Sciatic nerve (tissue), 2 donors: ENCODE data around the gene NEUROD1. TPM values are rescaled to one million over a fixed set of nuclear protein-coding genes. Genes with fewer than 3 reads are reported as not detected.
"Not testable (repeated sequence)": the region's sequence is repeated elsewhere in the genome, so short reads cannot be mapped to it uniquely, and the experiment has no call there.

Experiments
- ATAC-seq: fragments of 200-7000 bp; cut with Tn5 transposase; one replicate; pipeline ENCODE4 v1.9.1; 2020; ENCODE audit warnings: mild to moderate bottlenecking, moderate library complexity
- DNase-seq: peaks from one replicate; pipeline ENCODE4 v3.0.0-alpha.2; 2020; ENCODE audit warnings: low spot score
- intact Hi-C: fragments of 100-400 bp; cut with DNase I; formaldehyde crosslinking; loops from one replicate; pipeline ENCODE4 v1.14.2; 2022
- total RNA-seq: library from RNA; stranded (reverse); fragmentation: NEBNext Ultra II Directional; extraction: Animal tissue kit (Norgen Biotek cat#: 25700); gene quantifications from one replicate; pipeline ENCODE4 v1.2.1, GENCODE V29; 2021
- donor health status: DM: no; HTN: no; CAD: no.
- donor health status: DM: no; HTN: no; CAD: no.

Gene NEUROD1
- not detected for total RNA-seq

- DNase-seq (no peak), ATAC-seq (no peak)
- intact Hi-C loops = no loop called here
Measured at GRCh38 chr2:181680055-181680936, at the start of gene NEUROD1. NEUROD1 (minus strand) TSS chr2:181680517; CDS start chr2:181678860, 1,657 bp downstream.

GRCh38 chr2:181725476-181725875, 45.2 kb upstream of the NEUROD1 start:
- intact Hi-C loops = no loop called here
- DNase-seq = no peak
- ATAC-seq = no peak

GRCh38 chr2:181724662-181725061, 44.3 kb upstream of the NEUROD1 start:
- intact Hi-C loops = no loop called here
- ATAC-seq (no peak), DNase-seq (no peak)

- ATAC-seq (no peak), DNase-seq (no peak)
- intact Hi-C loops = no loop called here
Measured at GRCh38 chr2:181723731-181724130, 43.4 kb upstream of the NEUROD1 start.

GRCh38 chr2:181715033-181715630, 34.8 kb upstream of the NEUROD1 start:
- DNase-seq (peak; percentile 74), ATAC-seq (peak; percentile 58)
- intact Hi-C loops = no loop called here

GRCh38 chr2:181711051-181711450, 30.7 kb upstream of the NEUROD1 start:
- DNase-seq, intact Hi-C loops, ATAC-seq: not testable (repeated sequence)

GRCh38 chr2:181702519-181702918, 22.2 kb upstream of the NEUROD1 start:
- intact Hi-C loops, ATAC-seq, DNase-seq: not testable (repeated sequence)

GRCh38 chr2:181698223-181698622, 17.9 kb upstream of the NEUROD1 start:
- intact Hi-C loops = no loop called here
- ATAC-seq = no peak
- DNase-seq = no peak

- intact Hi-C loops = no loop called here
- ATAC-seq = no peak
- no peak for DNase-seq
Measured at GRCh38 chr2:181697571-181697970, 17.3 kb upstream of the NEUROD1 start.

- intact Hi-C loops = no loop called here
- ATAC-seq (no peak), DNase-seq (no peak)
Measured at GRCh38 chr2:181697126-181697525, 16.8 kb upstream of the NEUROD1 start.

GRCh38 chr2:181694271-181694670, 14.0 kb upstream of the NEUROD1 start:
- no peak for DNase-seq
- intact Hi-C loops = no loop called here
- ATAC-seq = no peak

- ATAC-seq (no peak), DNase-seq (no peak)
- intact Hi-C loops = no loop called here
Measured at GRCh38 chr2:181690860-181691259, 10.5 kb upstream of the NEUROD1 start.

GRCh38 chr2:181686576-181687185, 6.4 kb upstream of the NEUROD1 start:
- no peak for ATAC-seq
- no peak for DNase-seq
- intact Hi-C loops = no loop called here

GRCh38 chr2:181685150-181685688, 4.9 kb upstream of the NEUROD1 start:
- DNase-seq = no peak
- intact Hi-C loops = no loop called here
- ATAC-seq = no peak

GRCh38 chr2:181684454-181685149, 4.3 kb upstream of the NEUROD1 start:
- intact Hi-C loops = no loop called here
- ATAC-seq (no peak), DNase-seq (no peak)

- intact Hi-C loops = no loop called here
- DNase-seq (no peak), ATAC-seq (no peak)
Measured at GRCh38 chr2:181683518-181684453, 3.5 kb upstream of the NEUROD1 start.

GRCh38 chr2:181682795-181683517, 2.6 kb upstream of the NEUROD1 start:
- intact Hi-C loops = no loop called here
- ATAC-seq (no peak), DNase-seq (no peak)
